ENCODE results near the gene HS2ST1.

DNA sequence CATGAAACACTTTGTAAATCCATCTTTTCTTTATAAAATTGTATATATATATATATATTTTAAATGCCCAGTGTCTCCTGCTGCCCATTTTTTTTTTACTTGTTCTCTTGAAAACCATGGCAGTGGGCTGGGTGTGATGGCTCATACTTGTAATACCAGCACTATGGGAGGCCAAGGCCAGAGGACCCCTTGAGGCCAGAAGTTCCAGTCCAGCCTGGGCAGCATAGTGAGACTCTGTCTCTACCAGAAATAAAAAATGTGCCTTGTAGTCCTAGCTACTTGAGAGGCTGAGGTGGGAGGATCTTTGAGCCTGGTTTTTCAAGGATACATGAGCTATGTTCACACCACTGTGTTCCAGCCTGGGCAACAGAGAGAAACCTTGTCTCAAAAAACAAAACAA lies 62.2 kb downstream of the HS2ST1 start:
- TF ChIP-seq, protein P1, sequence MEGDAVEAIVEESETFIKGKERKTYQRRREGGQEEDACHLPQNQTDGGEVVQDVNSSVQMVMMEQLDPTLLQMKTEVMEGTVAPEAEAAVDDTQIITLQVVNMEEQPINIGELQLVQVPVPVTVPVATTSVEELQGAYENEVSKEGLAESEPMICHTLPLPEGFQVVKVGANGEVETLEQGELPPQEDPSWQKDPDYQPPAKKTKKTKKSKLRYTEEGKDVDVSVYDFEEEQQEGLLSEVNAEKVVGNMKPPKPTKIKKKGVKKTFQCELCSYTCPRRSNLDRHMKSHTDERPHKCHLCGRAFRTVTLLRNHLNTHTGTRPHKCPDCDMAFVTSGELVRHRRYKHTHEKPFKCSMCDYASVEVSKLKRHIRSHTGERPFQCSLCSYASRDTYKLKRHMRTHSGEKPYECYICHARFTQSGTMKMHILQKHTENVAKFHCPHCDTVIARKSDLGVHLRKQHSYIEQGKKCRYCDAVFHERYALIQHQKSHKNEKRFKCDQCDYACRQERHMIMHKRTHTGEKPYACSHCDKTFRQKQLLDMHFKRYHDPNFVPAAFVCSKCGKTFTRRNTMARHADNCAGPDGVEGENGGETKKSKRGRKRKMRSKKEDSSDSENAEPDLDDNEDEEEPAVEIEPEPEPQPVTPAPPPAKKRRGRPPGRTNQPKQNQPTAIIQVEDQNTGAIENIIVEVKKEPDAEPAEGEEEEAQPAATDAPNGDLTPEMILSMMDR (IDR thresholded peaks at IDR 0.05) = no peak
- TF ChIP-seq POLR2A (IDR thresholded peaks at IDR 0.05) = no peak
